ENCODE measurements around the gene SLC25A42.
"Not testable (repeated sequence)": the region's sequence is repeated elsewhere in the genome, so short reads cannot be mapped to it uniquely, and the experiment has no call there.

- not testable (repeated sequence) for TF ChIP-seq CTCF (IDR thresholded peaks at IDR 0.05; ENCODE audit: poor library complexity); EZH2 (IDR thresholded peaks at IDR 0.05; ENCODE audit: borderline replicate concordance)
These were observed 38.8 kb downstream of the SLC25A42 start for GRCh38 chr19:19102566-19102965.
